Astrocyte (in vitro differentiated cells and primary cell): ENCODE measurements around the gene PELI2. TPM values are rescaled to one million over a fixed set of nuclear protein-coding genes. Genes with fewer than 3 reads are reported as not detected.

Source experiments
- DNase-seq: peaks from one replicate; pipeline ENCODE4 v3.0.0-alpha.2; 2010; ENCODE audit warnings: low read depth
- FAIRE-seq: peaks from 2 replicates; lab custom pipeline; 2011; peaks lifted over from hg19 to GRCh38; lab: Jason Lieb, UNC
- H2AFZ ChIP-seq: 2 replicates; pipeline ENCODE4 v1.6.0; 2012; ENCODE audit warnings: low read depth, low read length, inconsistent platforms
- H3K27ac ChIP-seq: 2 replicates; pipeline ENCODE4 v1.5.1; 2011; ENCODE audit warnings: low read depth, low read length, inconsistent platforms
- H3K27me3 ChIP-seq: 2 replicates; pipeline ENCODE4 v1.6.0; 2011; ENCODE audit warnings: low read length, inconsistent platforms; ENCODE audit not compliant: insufficient read depth
- H3K36me3 ChIP-seq: 2 replicates; pipeline ENCODE4 v1.5.1; 2011; ENCODE audit warnings: low read length, inconsistent platforms; ENCODE audit not compliant: insufficient read depth
- H3K4me1 ChIP-seq: 2 replicates; pipeline ENCODE4 v1.5.1; 2011; ENCODE audit warnings: low read length, inconsistent platforms; ENCODE audit not compliant: insufficient read depth
- H3K4me2 ChIP-seq: 2 replicates; pipeline ENCODE4 v1.6.0; 2012; ENCODE audit warnings: low read length, inconsistent platforms
- H3K4me3 ChIP-seq: 2 replicates; pipeline ENCODE4 v1.5.1; 2011; ENCODE audit warnings: low read depth, mild to moderate bottlenecking, low read length, inconsistent platforms; ENCODE audit not compliant: insufficient read depth
- H3K79me2 ChIP-seq: 2 replicates; pipeline ENCODE4 v1.6.0; 2012; ENCODE audit warnings: mild to moderate bottlenecking, low read length, inconsistent platforms; ENCODE audit not compliant: insufficient read depth
- H3K9ac ChIP-seq: 2 replicates; pipeline ENCODE4 v1.6.0; 2012; ENCODE audit warnings: mild to moderate bottlenecking, low read length, inconsistent platforms
- H3K9me3 ChIP-seq: 2 replicates; pipeline ENCODE4 v1.5.1; 2012; ENCODE audit warnings: low read depth, mild to moderate bottlenecking, low read length, inconsistent platforms; ENCODE audit not compliant: insufficient read depth
- H4K20me1 ChIP-seq: 2 replicates; pipeline ENCODE4 v1.6.0; 2012; ENCODE audit warnings: low read length, inconsistent platforms; ENCODE audit not compliant: insufficient read depth
- H3K27ac Mint-ChIP-seq: one replicate; pipeline ENCODE4 v1.8.0; 2021; ENCODE audit warnings: mild to moderate bottlenecking, mixed read lengths; ENCODE audit not compliant: unreplicated experiment
- H3K27me3 Mint-ChIP-seq: one replicate; pipeline ENCODE4 v1.8.0; 2021; ENCODE audit warnings: low read depth, mixed read lengths; ENCODE audit not compliant: unreplicated experiment
- H3K36me3 Mint-ChIP-seq: one replicate; pipeline ENCODE4 v1.8.0; 2021; ENCODE audit warnings: low read depth, mixed read lengths; ENCODE audit not compliant: unreplicated experiment
- H3K4me1 Mint-ChIP-seq: one replicate; pipeline ENCODE4 v1.8.0; 2021; ENCODE audit warnings: low read depth, mixed read lengths; ENCODE audit not compliant: unreplicated experiment
- H3K4me3 Mint-ChIP-seq: one replicate; pipeline ENCODE4 v1.8.0; 2021; ENCODE audit warnings: mild to moderate bottlenecking, moderate library complexity, mixed read lengths; ENCODE audit not compliant: unreplicated experiment
- H3K9me3 Mint-ChIP-seq: one replicate; pipeline ENCODE4 v1.8.0; 2021; ENCODE audit warnings: mild to moderate bottlenecking, mixed read lengths; ENCODE audit not compliant: unreplicated experiment
- CTCF ChIP-seq: IDR thresholded peaks from 2 replicates; pipeline ENCODE4 v1.5.1; 2011; ENCODE audit warnings: low read depth, mild to moderate bottlenecking, inconsistent platforms, low read length, moderate library complexity; ENCODE audit not compliant: insufficient read depth
- EZH2 ChIP-seq: IDR thresholded peaks from 2 replicates; pipeline ENCODE4 v1.6.1; 2012; ENCODE audit warnings: mild to moderate bottlenecking, low read length, inconsistent platforms; ENCODE audit not compliant: insufficient read depth
- total RNA-seq: library from RNA; stranded (reverse); gene quantifications from 2 replicates; pipeline ENCODE4 v1.2.1, GENCODE V29; 2021

Gene PELI2
- total RNA-seq, 1 donor from 2014 or later: 5.3 TPM

GRCh38 chr14:56131004-56131864, 13.0 kb downstream of the PELI2 start:
- no peak overlapping the region for H3K27ac Mint-ChIP-seq
- H3K4me1 ChIP-seq: peaks cover 3% of the 10 kb centered on the region

GRCh38 chr14:56131865-56132833, 13.9 kb downstream of the PELI2 start:
- Histone ChIP-seq H3K9me3 (no peaks in the 10 kb centered on the region), H3K27me3 (no peaks in the 10 kb centered on the region), H3K27ac (no peak overlapping the region), H3K9ac (no peak overlapping the region), H3K4me1 (peaks cover 3% of the 10 kb centered on the region), H3K36me3 (no peaks in the 10 kb centered on the region), H3K79me2 (peaks cover 55% of the 10 kb centered on the region), H3K4me2 (no peak overlapping the region), H2AFZ (no peak overlapping the region), H3K4me3 (no peak overlapping the region), H4K20me1 (peaks cover 69% of the 10 kb centered on the region)
- DNase-seq (no peak), FAIRE-seq (no peak)
- Mint-ChIP-seq H3K9me3 (no peaks in the 10 kb centered on the region), H3K36me3 (no peaks in the 10 kb centered on the region), H3K27me3 (peaks cover 3% of the 10 kb centered on the region), H3K27ac (no peak overlapping the region), H3K4me3 (no peak overlapping the region), H3K4me1 (peaks cover 17% of the 10 kb centered on the region)
- TF ChIP-seq CTCF: no peak
- TF ChIP-seq EZH2: no peak

More at GRCh38 chr14:56131004-56131864, 13.0 kb downstream of the PELI2 start:
- Mint-ChIP-seq H3K27me3 (peaks cover 3% of the 10 kb centered on the region), H3K4me3 (no peak overlapping the region), H3K9me3 (no peaks in the 10 kb centered on the region), H3K36me3 (no peaks in the 10 kb centered on the region), H3K4me1 (peaks cover 15% of the 10 kb centered on the region)
- DNase-seq: no peak
- Histone ChIP-seq H3K27me3 (no peaks in the 10 kb centered on the region), H2AFZ (no peak overlapping the region), H3K4me3 (no peak overlapping the region), H3K9me3 (no peaks in the 10 kb centered on the region), H3K9ac (no peak overlapping the region), H3K79me2 (peaks cover 56% of the 10 kb centered on the region), H3K27ac (no peak overlapping the region), H3K4me2 (no peak overlapping the region), H4K20me1 (peaks cover 65% of the 10 kb centered on the region), H3K36me3 (no peaks in the 10 kb centered on the region)
- FAIRE-seq: no peak
- TF ChIP-seq CTCF (no peak), EZH2 (no peak)
